GOT3 (cell line): ENCODE data around the gene ACTN3.
"Not testable (repeated sequence)": the region's sequence is repeated elsewhere in the genome, so short reads cannot be mapped to it uniquely, and the experiment has no call there.

Source experiments
- DNase-seq: peaks from one replicate; lab custom pipeline; 2025; ENCODE audit warnings: mixed read lengths; lab: John Stamatoyannopoulos, UW

The ACTN3 gene

DNA sequence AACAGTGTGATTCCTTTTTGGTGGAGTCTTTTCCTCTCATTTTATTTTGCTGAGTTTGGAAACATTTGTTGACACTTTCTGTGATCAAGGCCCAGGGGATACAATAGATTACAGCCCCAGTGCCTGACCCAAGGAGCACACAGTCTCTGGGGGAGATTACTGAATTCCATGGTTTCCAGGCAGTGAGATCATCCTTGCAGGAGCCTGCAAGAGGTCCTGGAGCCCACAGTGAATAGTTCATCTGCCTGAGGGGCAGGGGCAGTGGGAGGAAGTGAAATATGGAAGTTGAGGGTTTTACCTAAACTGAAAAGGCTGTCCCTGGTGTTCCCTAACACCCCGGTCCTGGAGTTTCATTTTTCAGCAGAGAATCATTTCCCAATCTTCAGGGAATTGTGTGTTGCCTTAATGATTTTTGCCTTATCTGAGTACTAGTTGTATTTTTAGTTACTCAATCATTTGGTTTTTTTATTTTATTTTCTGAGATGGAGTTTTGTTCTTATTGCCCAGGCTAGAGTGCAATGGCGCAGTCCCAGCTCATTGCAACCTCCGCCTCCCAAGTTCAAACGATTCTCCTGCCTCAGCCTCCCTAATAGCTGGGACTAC, 54.0 kb downstream of the ACTN3 start:
- DNase-seq: no peak

DNA sequence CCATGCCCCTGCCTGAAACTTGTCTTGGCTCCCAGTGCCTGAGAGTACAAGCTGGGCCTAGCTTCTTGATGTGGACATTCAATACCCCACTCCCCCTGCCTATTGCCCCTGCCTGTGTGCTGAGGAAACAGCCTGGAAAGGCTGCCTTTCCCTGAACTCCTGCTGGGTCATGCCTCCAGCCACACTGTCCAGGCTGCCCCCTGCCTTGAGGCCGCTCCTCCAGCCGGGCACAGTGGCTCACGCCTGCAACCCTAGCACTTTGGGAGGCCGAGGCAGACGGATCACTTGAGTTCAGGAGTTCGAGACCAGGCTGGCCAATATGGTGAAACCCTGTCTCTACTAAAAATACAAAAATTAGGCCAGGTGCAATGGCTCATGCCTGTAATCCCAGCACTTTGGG, 56.4 kb downstream of the ACTN3 start:
- no peak for DNase-seq

DNA sequence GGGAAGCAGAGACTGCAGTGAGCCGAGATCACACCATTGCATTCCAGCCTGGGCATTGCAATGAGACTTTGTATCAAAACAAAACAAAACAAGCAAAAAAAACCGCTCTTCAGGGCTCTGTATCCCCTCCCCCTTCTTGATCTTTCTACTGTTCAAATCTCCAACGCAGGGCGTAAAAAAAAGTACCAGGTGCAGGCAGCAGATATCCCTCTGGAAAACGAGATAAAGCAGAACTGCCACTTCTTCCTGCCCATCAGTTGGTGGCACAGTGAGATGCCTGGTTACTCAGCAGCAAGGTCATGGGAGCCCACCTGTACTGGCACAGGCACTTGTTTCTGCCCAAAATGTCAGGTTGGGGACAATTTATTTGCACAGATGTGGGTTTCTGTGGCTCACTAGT, 57.5 kb downstream of the ACTN3 start:
- no peak for DNase-seq

DNA sequence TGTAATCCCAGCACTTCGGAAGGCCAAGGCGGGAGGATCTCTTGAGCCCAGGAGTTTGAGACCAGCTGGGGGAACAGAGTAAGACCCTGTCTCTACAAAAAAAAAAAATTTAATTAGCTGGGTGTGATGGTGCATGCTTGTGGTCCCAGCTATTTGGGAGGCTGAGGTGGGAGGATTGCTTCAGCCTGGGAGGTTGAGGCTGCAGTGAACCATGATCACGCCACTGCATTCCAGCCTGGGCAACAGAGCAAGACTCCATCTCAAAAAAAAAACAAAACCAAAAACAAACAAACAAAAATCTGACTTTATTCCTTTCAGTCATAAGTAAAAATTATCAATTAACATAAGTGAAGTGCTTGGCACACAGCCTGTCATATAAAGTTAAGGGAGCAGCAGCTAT, 59.9 kb downstream of the ACTN3 start:
- not testable (repeated sequence) for DNase-seq

DNA sequence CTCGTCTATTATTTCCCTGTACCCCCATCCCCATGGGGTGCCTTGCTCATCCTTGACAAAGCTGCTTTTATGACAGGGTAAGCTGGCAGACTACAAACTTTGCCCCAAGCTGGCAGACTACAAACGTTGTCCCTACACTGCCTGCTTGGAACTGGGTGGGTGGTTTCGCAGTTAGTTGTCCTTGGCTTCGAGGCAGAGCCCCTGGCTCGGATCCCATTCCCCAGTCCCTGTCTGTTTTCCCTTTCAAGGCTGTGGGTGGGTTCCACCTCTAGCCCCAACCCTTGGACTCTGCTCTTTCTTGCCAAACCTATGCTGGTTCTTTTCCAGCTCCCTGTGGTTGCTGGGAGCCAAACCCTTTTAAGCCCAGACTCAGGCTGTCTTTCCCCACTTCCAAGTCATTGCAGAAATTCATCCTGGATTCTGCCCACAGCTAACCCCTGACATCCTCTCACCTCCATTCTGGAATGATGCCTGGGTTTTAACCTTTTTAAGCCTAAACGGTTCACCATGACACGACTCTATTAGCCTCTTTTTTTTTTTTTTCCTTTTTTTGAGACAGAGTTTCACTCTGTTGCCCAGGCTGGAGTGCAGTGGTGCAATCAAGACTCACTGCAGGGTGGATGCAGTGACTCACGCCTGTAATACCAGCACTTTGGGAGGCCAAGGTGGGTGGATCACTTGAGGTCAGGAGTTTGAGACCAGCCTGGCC, 60.6 kb downstream of the ACTN3 start:
- DNase-seq: peak; percentile 47

DNA sequence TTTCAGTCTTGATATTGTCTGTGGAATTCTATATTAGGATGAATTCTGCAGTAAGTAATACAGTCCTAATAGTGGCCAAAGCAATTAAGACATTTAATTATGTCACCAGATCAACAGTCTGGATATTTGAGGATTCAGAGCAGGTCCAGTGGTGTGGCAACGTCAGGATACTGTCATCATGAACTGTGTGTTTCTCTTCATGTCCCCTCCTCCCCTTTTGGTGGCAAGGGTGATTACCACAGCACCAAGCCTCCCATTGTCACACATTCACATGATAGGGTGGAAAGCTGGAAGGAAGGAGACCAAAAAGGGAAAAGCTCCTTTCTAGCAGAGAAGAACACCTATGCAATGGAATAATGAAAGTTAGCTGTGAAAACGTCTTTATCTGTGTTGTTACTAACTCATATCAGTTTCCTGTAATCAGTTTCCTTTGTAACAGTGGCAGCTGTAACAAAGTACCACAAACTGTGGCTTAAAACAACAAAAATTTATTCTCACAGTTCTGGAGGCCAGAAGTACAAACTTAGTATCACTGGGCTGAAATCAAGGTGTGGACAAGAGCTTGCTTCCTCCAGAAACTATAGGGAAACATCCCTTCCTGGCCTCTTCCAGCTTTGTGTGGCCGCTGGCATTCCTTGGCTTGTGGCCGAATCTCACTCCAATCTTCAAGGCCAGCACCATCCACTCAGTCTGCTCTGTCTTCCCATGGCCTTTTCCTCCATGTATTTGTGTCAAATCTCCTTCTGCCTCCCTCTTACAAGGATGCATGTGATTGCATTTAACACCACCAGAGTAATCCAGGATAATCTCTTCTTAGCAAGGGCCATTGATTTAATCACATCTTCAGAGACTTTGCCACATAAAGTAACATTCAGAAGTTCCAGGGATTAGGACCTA, 63.3 kb downstream of the ACTN3 start:
- no peak for DNase-seq

DNA sequence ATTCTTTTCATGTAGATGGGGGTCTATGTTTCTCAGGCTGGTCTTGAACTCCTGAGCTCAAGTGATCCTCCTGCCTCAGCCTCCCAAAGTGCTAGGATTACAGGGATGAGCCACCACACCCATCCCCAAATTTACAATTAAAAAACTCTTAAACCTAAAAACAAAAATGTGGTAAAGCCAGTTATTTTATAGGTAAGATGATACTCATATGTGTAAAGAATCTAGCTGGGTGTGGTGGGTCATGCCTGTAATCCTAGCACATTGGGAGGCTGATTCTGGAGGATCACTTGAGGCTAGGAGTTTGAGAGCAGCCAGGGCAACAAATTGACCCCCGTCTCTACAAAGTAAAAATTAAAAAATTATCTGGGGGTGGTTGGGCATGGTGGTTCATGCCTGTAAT, 65.8 kb downstream of the ACTN3 start:
- no peak for DNase-seq
